DOHH2 (cell line): ENCODE results near the gene PTPN22.

Source experiments
- H3F3A ChIP-seq: fragments of 200-600 bp; sonication (generic), shearing (Covaris generic); 2 replicates; pipeline ENCODE4 v1.6.0; 2016; ENCODE audit warnings: antibody characterized with exemption, mild to moderate bottlenecking; ENCODE audit not compliant: control insufficient read depth, insufficient read depth
- H3K27ac ChIP-seq: fragments of 200-600 bp; sonication (generic); 2 replicates; pipeline ENCODE4 v1.5.1; 2014; ENCODE audit warnings: low read depth, mild to moderate bottlenecking, low read length, moderate library complexity
- H3K27me3 ChIP-seq: fragments of 200-600 bp; sonication (generic); 2 replicates; pipeline ENCODE4 v1.6.1; 2014; ENCODE audit warnings: mild to moderate bottlenecking, low read length, mixed read lengths; ENCODE audit not compliant: control insufficient read depth
- H3K36me3 ChIP-seq: fragments of 200-600 bp; sonication (generic); 2 replicates; pipeline ENCODE4 v1.6.1; 2014; ENCODE audit warnings: mild to moderate bottlenecking, low read length, moderate library complexity, mixed read lengths; ENCODE audit not compliant: control insufficient read depth
- H3K4me1 ChIP-seq: fragments of 200-600 bp; sonication (generic); 2 replicates; pipeline ENCODE4 v1.6.1; 2014; ENCODE audit warnings: mild to moderate bottlenecking, low read length, mixed read lengths; ENCODE audit not compliant: control insufficient read depth
- H3K4me2 ChIP-seq: fragments of 200-600 bp; sonication (generic); 2 replicates; pipeline ENCODE4 v1.6.0; 2014; ENCODE audit warnings: mild to moderate bottlenecking, low read length, moderate library complexity
- H3K4me3 ChIP-seq: fragments of 200-600 bp; sonication (generic); 2 replicates; pipeline ENCODE4 v1.5.1; 2014; ENCODE audit warnings: mild to moderate bottlenecking, low read length, mixed read lengths
- H3K79me2 ChIP-seq: fragments of 200-600 bp; sonication (generic); 2 replicates; pipeline ENCODE4 v1.6.1; 2014; ENCODE audit warnings: mild to moderate bottlenecking, low read length, mixed read lengths; ENCODE audit not compliant: control insufficient read depth
- H3K9me2 ChIP-seq: fragments of 200-600 bp; sonication (generic); replicated peaks from 2 replicates; pipeline ENCODE4 v1.6.1; 2014; ENCODE audit warnings: mild to moderate bottlenecking, low read length, mixed read lengths; ENCODE audit not compliant: control insufficient read depth
- H3K9me3 ChIP-seq: fragments of 200-600 bp; sonication (generic); 2 replicates; pipeline ENCODE4 v1.6.1; 2014; ENCODE audit warnings: antibody characterized with exemption, low read length, mixed read lengths; ENCODE audit not compliant: control insufficient read depth, insufficient read depth
- H4K20me1 ChIP-seq: fragments of 200-600 bp; sonication (generic); 2 replicates; pipeline ENCODE4 v1.6.0; 2014; ENCODE audit warnings: low read depth, mild to moderate bottlenecking, antibody characterized with exemption, low read length, moderate library complexity; ENCODE audit not compliant: control insufficient read depth, insufficient read depth
- EZH2phosphoT487 ChIP-seq: fragments of 200-600 bp; sonication (generic); IDR thresholded peaks from 2 replicates; pipeline ENCODE4 v1.6.1; 2017; ENCODE audit warnings: borderline replicate concordance, mild to moderate bottlenecking, antibody characterized with exemption, low read length, moderate library complexity, mixed read lengths
- TF ChIP-seq, protein P1 (sequence below): fragments of 200-600 bp; sonication (generic); IDR thresholded peaks from one replicate; pipeline ENCODE4 v1.5.1; 2014; ENCODE audit warnings: antibody characterized with exemption, mild to moderate bottlenecking, low read depth, low read length; ENCODE audit not compliant: poor library complexity, severe bottlenecking

The PTPN22 gene

DNA sequence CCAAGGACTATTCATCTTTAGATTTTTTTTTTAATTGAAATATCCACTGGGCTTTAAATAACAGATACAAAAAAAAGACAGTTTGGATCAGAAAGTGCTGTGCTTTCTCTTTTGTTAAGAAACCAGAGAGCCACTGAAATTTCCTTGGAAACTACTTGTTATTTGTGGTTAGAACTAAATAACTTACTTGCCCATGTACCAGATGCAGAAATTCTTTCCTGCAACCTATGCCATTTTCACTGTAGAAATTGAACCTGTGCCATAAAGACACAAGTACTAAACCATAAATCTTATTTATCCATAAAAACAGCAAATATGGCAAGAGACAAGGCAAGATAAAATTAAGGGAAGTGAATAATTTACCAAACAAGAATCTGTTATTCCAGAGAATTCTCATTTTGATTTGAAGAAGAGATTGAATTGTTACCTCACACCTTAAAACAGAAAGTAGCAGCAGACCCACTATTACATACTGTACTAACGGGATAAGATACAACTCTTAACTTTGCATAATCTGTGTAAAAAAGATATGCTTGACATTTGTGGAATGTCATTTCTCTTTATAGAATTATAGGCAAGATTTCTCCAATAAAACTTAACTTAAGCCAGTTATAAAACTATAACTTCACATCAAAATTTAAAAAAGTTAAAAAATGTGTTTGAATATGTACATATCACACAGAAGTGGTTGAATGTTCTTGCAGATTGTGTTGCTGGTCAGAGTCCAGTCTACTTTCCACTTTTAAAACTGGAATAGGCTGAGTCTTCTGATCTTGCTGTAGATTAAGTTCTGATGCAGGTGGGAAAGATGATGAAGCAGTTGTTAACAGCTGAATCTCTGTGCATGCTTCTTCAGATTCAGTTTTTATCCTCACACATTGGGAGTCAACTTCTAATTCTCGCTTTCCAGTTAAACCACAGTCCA lies 105.9 kb downstream of the PTPN22 start:
- Histone ChIP-seq H3K9me3 (no peaks in the 10 kb centered on the region), H3K4me3 (no peak overlapping the region), H3K27ac (no peak overlapping the region), H3K9me2 (no peaks in the 10 kb centered on the region), H3K4me1 (no peaks in the 10 kb centered on the region), H3K27me3 (no peaks in the 10 kb centered on the region), H3F3A (peaks cover 17% of the 10 kb centered on the region), H3K79me2 (no peaks in the 10 kb centered on the region), H3K4me2 (no peak overlapping the region), H3K36me3 (peaks cover 44% of the 10 kb centered on the region), H4K20me1 (no peaks in the 10 kb centered on the region)
- no peak for TF ChIP-seq EZH2phosphoT487
- TF ChIP-seq, protein P1, sequence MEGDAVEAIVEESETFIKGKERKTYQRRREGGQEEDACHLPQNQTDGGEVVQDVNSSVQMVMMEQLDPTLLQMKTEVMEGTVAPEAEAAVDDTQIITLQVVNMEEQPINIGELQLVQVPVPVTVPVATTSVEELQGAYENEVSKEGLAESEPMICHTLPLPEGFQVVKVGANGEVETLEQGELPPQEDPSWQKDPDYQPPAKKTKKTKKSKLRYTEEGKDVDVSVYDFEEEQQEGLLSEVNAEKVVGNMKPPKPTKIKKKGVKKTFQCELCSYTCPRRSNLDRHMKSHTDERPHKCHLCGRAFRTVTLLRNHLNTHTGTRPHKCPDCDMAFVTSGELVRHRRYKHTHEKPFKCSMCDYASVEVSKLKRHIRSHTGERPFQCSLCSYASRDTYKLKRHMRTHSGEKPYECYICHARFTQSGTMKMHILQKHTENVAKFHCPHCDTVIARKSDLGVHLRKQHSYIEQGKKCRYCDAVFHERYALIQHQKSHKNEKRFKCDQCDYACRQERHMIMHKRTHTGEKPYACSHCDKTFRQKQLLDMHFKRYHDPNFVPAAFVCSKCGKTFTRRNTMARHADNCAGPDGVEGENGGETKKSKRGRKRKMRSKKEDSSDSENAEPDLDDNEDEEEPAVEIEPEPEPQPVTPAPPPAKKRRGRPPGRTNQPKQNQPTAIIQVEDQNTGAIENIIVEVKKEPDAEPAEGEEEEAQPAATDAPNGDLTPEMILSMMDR: no peak
